Cardiac fibroblast (primary cell): ENCODE data around the gene TTC16.

Experiments used
- DNase-seq, 2 donors: peaks; one replicate each; pipeline versions ENCODE4 v3.0.0 to v3.0.0-alpha.2; 2010; ENCODE audit warnings: low read depth in 2 of 2
- H3K4me3 ChIP-seq, 2 donors: replicated peaks in 1 of 2; 1 replicate in 1 of 2; 2 replicates in 1 of 2; pipeline ENCODE4 v1.5.1; 2011; ENCODE audit warnings: low read depth in 2 of 2, low read length in 2 of 2, mild to moderate bottlenecking in 2 of 2, moderate library complexity in 1 of 2
- CTCF ChIP-seq: IDR thresholded peaks from one replicate; pipeline ENCODE4 v1.5.1; 2011; ENCODE audit warnings: low read depth, mild to moderate bottlenecking, low read length, inconsistent platforms

Gene TTC16

GRCh38 chr9:127767909-127768331 is 52.0 kb downstream of the TTC16 start:
- TF ChIP-seq CTCF, result no peak
- no peak overlapping the region for H3K4me3 ChIP-seq
- peak in 1 of 2 donors; percentile 42 for DNase-seq

GRCh38 chr9:127768698-127769097 is 52.8 kb downstream of the TTC16 start:
- no peak for TF ChIP-seq CTCF
- no peak overlapping the region for H3K4me3 ChIP-seq

GRCh38 chr9:127769101-127769500 is 53.2 kb downstream of the TTC16 start:
- TF ChIP-seq CTCF, result no peak
- DNase-seq, result no peak
- H3K4me3 ChIP-seq, result no peak overlapping the region

More at GRCh38 chr9:127768698-127769097, 52.8 kb downstream of the TTC16 start:
- DNase-seq, result no peak

GRCh38 chr9:127769929-127770582 is 54.2 kb downstream of the TTC16 start:
- no peak for TF ChIP-seq CTCF
- DNase-seq, result no peak
- peak overlapping the region in 1 of 2 donors; percentile 5 for H3K4me3 ChIP-seq

- peak overlapping the region; percentile 14 to 49 for H3K4me3 ChIP-seq
- DNase-seq, result no peak
- no peak for TF ChIP-seq CTCF
Measured at GRCh38 chr9:127770583-127770904, 54.7 kb downstream of the TTC16 start.

- TF ChIP-seq CTCF, result no peak
- peak overlapping the region; percentile 49 to 60 for H3K4me3 ChIP-seq
- DNase-seq, result peak; percentile 97 to 99
Measured at GRCh38 chr9:127770905-127771569, 55.2 kb downstream of the TTC16 start.
